SIG-M5 treated with dmso at 0.1 percent for 504 hours (cell line): ENCODE measurements around the gene PHRF1.
A peak's percentile ranks its signal among the peaks of the same experiment; 100 is the strongest.

Source experiments
- DNase-seq: peaks from one replicate; lab custom pipeline; 2025; ENCODE audit not compliant: unreplicated experiment; lab: John Stamatoyannopoulos, UW

PHRF1 gene

DNA sequence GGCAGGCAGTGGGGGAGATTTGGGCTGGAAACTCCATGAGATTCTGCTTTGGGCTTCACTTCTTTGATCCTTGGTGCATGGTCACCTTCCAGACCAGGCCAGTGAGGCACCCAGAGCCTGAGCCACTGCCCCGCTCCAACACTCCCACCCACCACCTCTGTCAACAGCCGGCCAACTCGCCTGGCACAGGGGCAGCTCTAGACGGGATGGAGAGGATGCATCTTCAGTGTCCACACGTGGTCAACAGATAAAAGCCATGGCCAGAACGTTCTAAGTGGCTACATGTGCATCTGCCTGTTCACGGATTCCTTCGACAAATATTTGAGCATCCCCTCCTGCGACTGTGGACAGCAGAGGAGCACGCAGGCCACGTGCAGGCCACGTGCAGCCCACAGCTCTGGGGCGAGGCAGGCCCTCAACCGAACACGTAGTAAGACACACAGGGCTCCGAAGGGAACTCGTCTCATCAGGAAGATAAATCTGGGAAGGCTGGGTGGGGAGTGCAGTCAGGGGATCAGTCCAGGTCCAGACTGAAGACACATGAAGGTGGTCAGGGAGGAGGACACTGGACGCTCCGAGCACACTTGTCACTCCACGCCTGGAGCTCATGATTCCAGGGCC is 37.7 kb upstream of the PHRF1 start:
- no peak for DNase-seq

DNA sequence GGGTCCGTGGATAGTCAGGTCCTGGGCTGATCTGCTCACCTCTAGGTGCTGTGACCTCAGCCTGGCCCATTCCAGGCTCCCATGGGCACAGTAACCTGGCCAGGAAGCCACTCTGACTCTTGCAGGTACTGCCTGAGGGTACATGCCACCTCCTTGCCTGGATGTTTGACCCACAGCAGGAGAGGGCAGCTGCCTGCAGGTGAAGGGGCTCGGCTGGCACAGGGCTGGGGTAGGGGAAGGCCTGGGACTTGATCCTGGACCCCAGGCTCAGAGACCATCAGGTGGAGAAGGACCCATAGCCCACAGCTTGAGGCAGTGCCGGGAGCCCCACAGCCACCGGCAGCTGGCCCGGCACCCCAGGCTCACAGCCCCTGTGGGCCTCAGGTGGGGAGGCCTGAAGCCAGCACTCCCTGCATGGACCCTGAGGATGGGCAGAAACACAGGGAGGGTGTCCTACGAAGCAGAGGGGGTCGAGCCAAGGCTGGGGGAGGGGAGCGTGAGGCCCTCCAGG is 36.2 kb upstream of the PHRF1 start:
- DNase-seq: no peak

DNA sequence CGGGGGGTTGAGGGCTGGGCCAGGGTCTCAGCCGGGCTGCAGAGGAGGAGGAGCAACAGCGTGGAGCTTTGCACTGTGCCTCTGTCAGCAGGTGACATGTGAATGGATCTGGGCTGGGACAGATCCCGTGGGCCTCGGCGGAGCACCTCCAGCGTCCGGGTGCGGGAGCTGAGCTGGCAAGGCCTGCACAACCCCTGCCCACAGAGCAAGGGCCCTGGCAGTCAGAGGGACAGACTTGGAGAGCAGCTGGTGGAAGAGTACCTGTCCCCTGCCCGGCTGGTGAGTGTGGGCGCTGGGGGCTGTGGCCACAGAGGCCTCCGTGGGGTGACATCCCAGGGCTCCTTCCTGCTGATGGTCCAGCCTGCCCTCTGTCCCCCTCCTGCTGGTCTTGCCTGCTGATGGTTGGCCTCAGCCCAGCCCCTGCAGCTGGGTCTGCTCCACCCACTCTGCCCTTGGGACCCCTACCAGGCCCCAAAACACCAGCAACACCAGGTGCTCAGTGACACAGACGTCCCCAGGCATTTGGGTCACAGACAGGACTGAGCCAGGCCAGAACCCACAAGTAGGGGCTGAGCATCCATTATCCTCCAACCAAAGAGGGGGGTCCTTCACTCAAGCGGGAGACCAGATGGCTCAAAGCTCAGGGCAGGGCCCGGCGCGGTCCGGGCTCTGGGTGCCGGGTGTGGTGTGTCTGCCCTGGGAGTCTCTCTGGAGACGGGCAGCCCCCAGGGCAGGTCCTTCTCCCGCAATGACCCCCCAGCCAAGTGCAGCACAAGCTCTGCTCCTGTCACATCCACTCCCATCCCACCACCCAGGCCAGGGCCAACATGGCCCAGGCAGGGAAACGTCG is 35.5 kb upstream of the PHRF1 start:
- DNase-seq: no peak

DNA sequence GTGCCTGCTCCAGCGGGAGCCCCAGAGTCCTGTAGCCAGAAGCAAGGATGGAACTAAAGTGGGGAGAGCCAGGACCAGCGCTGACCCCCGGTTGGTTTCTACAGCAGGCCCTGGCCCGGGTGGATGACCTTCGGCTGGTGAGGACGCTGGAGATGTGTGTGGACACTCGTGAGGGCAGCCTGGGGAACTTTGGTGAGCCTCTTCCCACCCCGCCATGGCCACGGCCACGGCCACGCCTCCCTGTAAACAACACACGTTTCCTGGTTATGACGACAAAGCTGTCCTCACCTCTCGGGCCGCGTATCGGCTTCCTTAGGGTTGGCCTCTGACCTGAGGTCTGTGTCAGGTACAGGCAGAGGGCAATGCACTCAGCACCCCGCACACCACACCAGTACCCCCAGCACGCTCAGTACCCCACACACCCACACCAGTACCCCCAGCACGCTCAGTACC is 34.8 kb upstream of the PHRF1 start:
- no peak for DNase-seq

DNA sequence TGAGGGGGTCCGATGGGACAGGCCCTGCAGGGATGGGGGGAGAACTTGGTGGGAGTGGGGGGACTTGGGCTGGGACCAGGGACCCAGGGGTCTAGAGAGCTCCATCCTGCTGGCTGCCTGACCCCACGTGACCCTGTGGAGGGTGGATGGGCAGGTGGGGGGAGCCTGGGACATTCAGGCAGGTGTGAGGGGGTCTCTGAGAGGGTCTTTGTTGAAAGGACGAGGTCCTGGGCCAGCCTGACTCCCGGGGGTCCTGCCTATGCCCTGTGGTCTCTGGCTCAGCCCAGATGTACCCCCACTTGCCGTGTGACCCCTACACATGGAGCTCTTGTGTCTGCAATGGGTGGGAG is 31.5 kb upstream of the PHRF1 start:
- DNase-seq: no peak

DNA sequence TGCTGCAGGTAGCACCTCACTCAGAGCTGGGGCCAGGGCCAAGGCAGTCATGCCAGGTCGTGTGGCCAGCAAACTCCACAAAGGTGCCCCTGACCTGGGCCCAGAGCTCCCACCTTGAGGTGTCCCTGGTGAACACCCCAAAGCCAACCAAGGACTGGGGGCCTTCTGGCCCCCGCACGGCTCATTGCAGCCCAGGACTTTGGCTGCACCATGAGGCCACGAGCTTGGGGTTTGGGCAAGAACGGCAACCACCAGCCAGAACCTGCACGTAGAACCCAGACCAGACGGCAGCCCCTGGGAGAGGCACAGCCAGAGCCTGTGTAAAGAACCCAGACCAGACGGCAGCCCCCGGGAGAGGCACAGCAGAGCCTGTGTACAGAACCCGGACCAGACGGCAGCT is 31.1 kb upstream of the PHRF1 start:
- no peak for DNase-seq

DNA sequence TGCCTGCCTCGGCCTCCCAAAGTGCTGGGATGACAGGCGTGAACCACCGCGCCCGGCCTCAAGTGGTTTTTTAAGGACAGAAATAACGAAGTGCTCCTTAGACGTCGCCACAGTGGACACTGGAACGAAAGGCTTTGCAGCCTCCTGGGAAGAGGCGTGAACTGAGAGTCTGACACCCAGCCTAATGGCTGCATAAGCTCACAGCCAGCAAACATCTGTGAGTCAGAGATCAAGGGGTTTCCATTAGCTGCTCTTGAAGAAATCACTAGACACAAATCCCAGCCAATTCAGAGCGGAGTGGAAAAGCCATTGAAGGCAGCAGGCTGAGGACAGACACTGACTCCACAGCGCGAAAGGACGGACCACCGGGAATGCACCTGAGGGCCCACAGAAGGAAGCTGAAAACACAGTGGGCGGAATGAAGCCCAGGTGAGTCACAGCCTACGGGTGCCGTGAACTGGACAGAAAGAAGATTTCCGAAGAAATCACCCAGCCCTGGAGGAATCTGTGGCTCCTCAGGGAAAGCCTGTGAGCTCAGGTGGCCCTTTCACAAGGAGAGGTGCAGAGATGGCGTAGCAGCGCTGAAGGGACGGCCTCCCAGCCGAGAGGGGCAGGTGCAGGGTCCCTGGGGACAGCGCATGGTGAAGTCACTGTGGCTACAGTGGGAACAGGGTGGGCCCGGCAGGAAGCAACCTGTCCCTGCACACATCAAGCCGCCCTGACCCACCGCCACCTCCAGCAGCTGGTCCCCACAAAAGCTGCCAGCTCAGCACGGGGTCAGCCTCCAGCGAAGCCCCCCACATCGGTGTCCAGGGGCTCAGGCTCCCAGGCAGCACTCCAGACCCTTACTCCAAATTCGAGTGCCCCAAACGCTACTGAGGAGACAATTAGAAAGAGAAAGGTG is 27.3 kb upstream of the PHRF1 start:
- no peak for DNase-seq

DNA sequence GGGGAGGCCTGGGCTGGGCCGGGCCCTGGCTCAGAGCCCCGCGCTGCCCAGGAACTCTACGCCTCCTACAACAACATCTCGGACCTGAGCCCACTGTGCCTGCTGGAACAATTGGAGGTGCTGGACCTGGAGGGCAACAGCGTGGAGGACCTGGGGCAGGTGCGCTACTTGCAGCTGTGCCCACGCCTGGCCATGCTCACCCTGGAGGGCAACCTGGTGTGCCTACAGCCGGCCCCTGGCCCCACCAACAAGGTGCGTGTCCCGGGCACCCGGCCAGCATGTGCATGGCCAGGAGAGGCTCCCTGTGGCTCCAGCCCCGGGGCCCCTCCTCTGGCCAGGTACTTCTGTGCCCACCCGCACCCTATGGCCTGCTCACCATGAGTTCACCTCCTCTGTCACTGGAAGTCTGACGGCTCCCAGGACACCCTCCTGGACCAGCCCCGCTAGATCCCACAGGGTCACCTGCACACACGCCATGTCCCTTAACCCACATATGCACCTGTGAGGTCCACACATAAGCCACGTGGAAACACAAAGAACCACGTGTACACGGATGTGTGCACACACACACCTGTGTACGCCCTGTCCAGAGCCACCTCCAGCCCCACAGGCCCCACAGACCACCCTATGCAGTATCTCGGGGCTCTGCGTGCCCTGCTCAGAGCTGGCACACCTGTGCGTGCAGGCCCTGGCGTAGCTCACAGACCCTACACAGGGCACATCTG is 26.1 kb upstream of the PHRF1 start:
- DNase-seq: no peak

DNA sequence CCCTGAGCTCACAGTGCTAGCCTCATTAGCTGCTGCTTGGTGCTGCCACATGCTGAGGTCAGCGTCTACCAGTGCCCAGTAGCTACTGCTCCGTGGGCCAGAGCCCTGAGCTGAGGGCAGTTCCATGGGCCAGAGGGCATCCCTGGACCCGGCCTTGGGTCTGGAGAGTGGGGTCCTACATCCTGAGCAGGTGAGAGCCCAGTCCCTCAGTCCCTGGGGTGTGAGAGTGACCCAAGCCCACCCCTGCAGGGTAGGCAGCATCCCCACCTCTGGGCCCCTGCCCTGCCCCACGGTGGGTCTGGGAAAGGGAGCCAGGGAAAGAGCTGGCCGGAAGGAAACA is 25.6 kb upstream of the PHRF1 start:
- no peak for DNase-seq

DNA sequence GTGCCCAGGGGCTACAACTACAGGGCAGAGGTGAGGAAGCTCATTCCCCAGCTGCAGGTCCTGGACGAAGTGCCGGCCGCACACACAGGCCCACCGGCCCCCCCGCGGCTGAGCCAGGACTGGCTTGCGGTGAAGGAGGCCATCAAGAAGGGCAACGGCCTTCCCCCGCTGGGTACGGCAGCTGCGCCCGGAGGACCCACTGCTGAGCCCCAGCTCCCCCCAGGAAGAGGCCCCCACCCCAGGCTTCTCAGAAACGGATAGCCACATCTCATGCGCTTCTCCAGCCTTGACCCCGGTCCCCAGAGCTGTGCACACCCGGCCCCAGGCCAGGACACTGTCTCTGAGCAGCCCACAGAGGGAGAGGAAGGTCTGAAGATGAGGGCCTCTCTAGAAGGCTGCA is 25.1 kb upstream of the PHRF1 start:
- DNase-seq: no peak

DNA sequence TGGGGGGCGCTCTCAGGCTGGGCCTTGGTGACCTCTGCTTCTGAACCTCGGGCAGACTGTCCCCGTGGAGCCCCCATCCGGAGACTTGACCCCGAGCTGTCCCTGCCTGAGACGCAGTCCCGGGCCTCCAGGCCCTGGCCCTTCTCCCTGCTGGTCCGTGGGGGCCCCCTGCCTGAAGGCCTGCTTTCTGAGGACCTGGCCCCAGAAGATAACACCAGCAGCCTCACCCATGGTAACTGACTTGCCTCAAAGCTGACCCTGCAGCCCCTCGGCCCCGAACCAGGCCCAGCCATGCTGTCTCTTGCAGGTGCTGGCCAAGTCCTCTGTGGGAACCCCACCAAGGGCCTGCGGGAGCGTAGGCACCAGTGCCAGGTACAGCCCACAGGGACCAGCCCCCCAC is 24.7 kb upstream of the PHRF1 start:
- DNase-seq: no peak

DNA sequence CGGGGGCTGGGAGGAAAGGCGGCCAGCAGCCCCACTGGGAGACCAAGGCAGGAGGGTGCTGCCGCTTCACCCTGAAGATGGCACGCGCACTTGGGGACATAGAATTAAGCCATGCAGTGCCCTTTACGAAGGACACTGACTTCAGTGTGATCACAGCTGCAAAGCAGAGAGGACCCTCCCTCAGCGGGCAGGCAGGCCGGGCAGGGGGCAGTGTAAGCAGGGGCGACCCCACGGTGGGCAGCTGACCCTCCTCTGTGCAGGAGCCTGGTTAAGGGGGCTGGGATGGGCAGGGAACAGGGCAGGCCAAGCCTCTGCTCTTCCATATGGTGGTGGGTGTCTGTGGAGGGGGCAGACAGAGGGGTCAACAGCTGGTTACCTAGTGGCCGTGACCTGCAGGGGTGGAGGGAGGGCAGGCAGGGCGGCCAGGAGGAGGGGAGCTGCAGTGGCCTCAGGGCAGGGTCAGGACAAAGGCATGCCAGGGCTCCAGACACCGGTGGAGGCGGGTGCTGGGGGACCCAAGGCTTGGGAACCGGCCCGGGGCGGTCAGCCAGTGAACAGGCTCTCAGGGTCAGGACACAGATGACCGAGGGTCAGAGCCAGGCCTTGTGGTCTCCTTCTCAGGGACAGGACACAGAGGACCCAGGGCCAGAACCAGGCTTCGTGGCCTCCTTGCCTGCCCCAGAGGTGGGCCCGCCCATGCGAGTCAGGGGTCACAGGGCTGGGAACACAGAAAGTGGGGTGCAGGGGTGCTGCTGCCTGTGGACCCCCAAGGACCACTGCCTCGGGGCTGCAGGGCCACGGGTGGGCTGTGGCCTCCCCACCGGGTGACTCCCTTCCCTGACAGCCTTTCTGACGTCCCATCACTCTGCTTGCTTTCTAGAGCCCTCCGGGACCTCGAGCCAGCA is 22.9 kb upstream of the PHRF1 start:
- no peak for DNase-seq

DNA sequence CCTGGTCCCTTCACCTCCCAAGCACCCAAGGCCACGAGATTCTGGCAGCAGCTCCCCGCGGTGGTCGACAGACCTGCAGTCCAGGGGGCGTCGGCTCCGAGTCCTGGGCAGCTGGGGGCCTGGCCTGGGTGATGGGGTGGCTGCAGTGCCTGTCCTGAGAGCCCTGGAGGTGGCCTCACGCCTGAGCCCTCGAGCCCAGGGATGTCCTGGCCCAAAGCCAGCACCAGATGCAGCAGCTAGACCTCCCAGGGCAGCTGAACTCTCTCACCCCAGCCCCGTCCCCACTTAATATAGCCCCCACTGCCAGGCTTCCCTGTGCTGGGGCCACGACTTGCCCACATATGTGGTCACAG is 22.3 kb upstream of the PHRF1 start:
- no peak for DNase-seq

DNA sequence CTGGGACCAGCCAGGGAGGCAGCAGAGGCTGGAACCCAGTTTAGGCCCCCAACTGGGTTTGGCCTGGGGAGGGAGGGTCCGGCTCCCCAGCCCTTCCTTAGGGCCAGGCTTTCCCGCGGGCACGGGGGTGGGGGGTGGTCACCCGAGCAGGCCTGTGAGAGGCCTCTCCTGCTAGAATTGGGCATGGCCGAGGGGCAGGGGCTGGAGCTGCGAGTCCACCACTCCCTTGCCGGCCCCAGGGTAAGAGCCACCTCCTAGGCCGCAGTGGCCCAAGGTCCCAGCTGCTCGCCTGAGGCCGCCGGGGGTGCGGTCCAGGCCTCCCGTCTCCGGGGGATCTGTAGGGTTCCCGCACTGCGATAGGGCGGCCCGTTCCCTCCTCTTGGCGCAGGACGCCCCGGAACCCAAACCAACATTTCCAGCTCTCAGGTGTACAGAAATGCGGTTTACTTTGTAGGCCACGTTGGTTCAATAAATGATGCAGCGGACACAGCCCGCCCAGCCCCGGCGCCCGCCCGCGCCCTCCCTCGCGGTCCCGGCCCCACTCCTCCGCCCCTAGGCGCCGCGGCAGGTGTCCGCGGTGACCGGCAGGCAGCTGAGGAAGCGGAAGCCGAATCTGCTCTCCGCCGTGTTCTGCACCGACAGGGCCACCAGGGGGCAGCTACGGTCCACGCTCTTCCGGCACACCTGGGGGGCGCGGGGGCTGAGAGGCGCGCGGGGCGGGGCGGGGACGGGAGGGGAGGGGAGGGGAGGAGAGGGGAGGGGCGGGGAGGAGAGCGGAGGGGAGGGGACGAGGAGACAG is 21.6 kb upstream of the PHRF1 start:
- DNase-seq: peak; percentile 44

DNA sequence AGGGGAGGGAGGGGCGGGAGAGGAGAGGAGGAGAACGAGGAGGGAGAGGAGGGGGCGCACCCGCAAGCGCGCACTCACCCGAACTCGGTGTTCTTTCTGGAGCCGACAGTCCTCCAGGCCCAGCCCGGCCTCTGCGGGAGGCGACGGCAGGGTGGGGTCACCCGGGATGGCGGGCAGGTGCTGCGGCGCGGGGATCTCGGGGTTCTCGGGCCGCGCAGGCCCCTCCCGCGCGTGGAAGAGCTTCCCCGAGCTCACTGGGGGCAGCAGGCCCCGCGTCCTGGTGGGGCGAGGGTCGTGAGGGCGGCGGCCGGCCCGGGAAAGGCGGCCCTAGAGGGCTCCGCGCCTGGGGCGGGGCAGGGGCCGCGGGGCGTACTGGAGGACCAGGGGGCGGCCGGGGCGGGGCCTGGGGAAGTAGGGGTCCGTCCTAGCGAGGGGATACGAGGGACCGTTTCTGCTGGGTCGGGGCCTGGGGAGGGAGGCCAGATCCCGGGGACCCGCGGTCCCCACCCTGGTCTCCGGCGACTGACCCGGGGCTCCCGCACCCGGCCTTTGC is 21.0 kb upstream of the PHRF1 start:
- DNase-seq: no peak

DNA sequence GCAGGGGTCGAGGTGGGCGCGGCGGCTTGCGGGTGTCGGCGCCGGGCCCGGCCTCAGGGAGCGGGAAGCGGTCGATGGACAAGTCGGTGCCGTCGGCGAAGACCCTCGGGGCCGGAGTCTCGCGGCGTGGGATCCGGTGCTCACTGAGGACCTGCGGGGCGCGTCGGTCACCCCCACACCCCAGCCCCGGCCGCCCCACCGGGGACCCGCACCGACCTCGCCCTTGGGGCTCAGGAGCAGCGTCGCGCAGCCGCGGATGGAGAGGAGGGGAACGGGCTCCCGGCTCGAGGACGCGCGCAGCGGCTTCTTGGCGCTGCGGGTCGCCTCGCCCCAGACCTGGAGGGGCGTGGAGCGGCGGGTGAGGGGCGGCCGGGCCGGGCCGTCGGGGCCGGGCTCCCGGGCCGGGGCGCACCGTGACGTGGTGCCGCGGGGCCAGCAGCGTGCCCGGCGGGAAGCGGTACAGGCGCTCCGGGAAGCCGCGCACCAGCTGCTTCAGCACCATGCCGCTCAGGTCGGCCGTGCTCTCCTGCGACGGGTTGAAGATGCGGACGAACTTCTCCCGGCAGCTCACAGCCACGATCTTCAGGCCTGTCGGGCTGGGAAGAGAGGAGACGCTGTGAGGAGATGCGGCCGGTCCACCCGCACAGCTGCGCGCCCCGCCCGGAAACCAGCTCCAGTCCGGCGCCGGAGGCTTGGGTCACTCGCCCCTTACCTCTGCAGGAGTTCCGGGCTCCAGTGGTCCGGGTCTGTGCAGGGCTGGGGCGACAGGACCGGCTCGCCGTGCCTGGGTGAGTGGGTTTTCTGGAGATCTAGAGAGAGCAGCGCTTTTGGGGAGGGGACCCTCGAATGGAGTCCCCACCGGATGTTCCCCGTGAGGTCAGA is 20.2 kb upstream of the PHRF1 start:
- no peak for DNase-seq

DNA sequence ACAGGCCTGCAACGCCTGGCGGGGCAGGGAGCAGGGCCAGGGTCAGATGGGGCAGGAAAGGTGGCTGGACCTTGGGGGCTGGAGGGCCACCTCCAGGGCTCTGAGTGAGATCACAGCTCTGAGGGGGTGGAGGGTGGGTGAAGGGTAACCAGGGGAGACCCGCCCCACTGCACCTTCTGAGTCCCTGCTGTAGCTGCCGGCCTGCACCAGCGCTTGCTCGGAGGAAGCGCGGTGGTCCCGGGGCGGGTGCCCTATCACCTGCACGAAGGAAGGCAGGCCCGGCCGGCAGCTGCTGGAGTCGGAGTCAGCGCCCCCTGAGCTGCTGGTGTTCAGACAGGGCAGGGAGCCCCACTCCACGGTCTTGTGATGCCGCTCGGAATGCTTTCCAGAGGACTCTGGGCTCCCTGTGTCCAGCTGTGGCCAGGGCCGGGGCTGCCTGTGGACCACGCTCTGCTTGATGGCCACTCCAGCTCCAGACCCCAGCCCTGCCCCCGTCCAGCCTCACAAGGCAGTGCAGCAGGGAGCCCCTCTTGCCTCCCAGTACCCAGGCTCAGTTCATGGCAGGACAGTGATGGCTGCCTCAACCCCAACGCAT is 19.5 kb upstream of the PHRF1 start:
- no peak for DNase-seq
